WERI-Rb-1 (cell line): ENCODE results near the gene DCBLD1.

ENCODE experiments used
- DNase-seq: peaks from one replicate; pipeline ENCODE4 v3.0.0-alpha.2; 2020
- H3K27ac ChIP-seq: fragments of 250-450 bp; sonication (Bioruptor Pico); 2 replicates; pipeline ENCODE4 v1.5.1; 2020; ENCODE audit warnings: mild to moderate bottlenecking, moderate library complexity
- H3K27me3 ChIP-seq: fragments of 250-450 bp; sonication (Bioruptor Pico); 2 replicates; pipeline ENCODE4 v1.5.1; 2021; ENCODE audit warnings: mild to moderate bottlenecking, low read depth, moderate library complexity; ENCODE audit not compliant: insufficient read depth, severe bottlenecking
- H3K36me3 ChIP-seq: fragments of 250-450 bp; sonication (Bioruptor Pico); 2 replicates; pipeline ENCODE4 v1.5.1; 2020; ENCODE audit warnings: mild to moderate bottlenecking, moderate library complexity
- H3K4me3 ChIP-seq: 2 replicates; pipeline ENCODE4 v1.5.1; 2011; ENCODE audit warnings: low read depth, mild to moderate bottlenecking, control low read depth, low read length
- H3K9me3 ChIP-seq: fragments of 250-450 bp; sonication (Bioruptor Pico); 2 replicates; pipeline ENCODE4 v1.5.1; 2021; ENCODE audit warnings: mild to moderate bottlenecking, moderate library complexity; ENCODE audit not compliant: severe bottlenecking
- CTCF ChIP-seq: IDR thresholded peaks from 2 replicates; pipeline ENCODE4 v1.5.1; 2011; ENCODE audit warnings: low read depth, mild to moderate bottlenecking, control low read depth, inconsistent platforms, low read length

The DCBLD1 gene

GRCh38 chr6:117446861-117447260 lies 35.6 kb upstream of the DCBLD1 start:
- Histone ChIP-seq H3K27me3 (no peaks in the 10 kb centered on the region), H3K27ac (no peak overlapping the region), H3K4me3 (no peak overlapping the region), H3K9me3 (no peaks in the 10 kb centered on the region), H3K36me3 (no peaks in the 10 kb centered on the region)
- no peak for TF ChIP-seq CTCF
- no peak for DNase-seq

GRCh38 chr6:117448011-117448410 lies 34.5 kb upstream of the DCBLD1 start:
- DNase-seq, result peak; percentile 29
- no peaks in the 10 kb centered on the region for H3K27me3 ChIP-seq
- no peak for TF ChIP-seq CTCF
- no peaks in the 10 kb centered on the region for H3K9me3 ChIP-seq
- H3K4me3 ChIP-seq, result peak overlapping the region; percentile 12; the same call in 1 of the 2 replicates
- no peaks in the 10 kb centered on the region for H3K36me3 ChIP-seq
- peak overlapping the region; percentile 41; the same call in 1 of the 2 replicates for H3K27ac ChIP-seq

- Histone ChIP-seq H3K9me3 (no peaks in the 10 kb centered on the region), H3K27ac (no peak overlapping the region)
- no peak for DNase-seq
Measured at GRCh38 chr6:117448732-117449485, 33.6 kb upstream of the DCBLD1 start.

GRCh38 chr6:117449549-117450439 lies 32.7 kb upstream of the DCBLD1 start:
- H3K27me3 ChIP-seq, result no peaks in the 10 kb centered on the region
- TF ChIP-seq CTCF, result peak; percentile 48; the same call in 1 of the 2 replicates
- no peak overlapping the region for H3K27ac ChIP-seq
- H3K36me3 ChIP-seq, result no peaks in the 10 kb centered on the region
- H3K9me3 ChIP-seq, result no peaks in the 10 kb centered on the region
- DNase-seq, result peak; percentile 36
- H3K4me3 ChIP-seq, result no peak overlapping the region

More at GRCh38 chr6:117448732-117449485, 33.6 kb upstream of the DCBLD1 start:
- no peak for TF ChIP-seq CTCF
- Histone ChIP-seq H3K27me3 (no peaks in the 10 kb centered on the region), H3K36me3 (no peaks in the 10 kb centered on the region), H3K4me3 (no peak overlapping the region)

GRCh38 chr6:117451671-117452070 lies 30.8 kb upstream of the DCBLD1 start:
- no peak overlapping the region for H3K4me3 ChIP-seq
- no peaks in the 10 kb centered on the region for H3K27me3 ChIP-seq
- no peak for DNase-seq
- no peak overlapping the region for H3K27ac ChIP-seq
- no peaks in the 10 kb centered on the region for H3K9me3 ChIP-seq
- TF ChIP-seq CTCF, result no peak
- no peaks in the 10 kb centered on the region for H3K36me3 ChIP-seq
